ENCODE data around the gene TLE3.

- TF ChIP-seq CTCF (IDR thresholded peaks at IDR 0.05) (no peak), POLR2A (IDR thresholded peaks at IDR 0.05) (no peak)
Observed at GRCh38 chr15:70113304-70113700, 15.6 kb upstream of the TLE3 start.
